Fibroblast of villous mesenchyme (primary cell): ENCODE data around the gene PROX2. TPM values are rescaled to one million over a fixed set of nuclear protein-coding genes. Genes with fewer than 3 reads are reported as not detected.

ENCODE experiments used
- DNase-seq: peaks from one replicate; pipeline ENCODE4 v3.0.0-alpha.2; 2010; ENCODE audit warnings: low read depth
- H3K4me3 ChIP-seq: 2 replicates; pipeline ENCODE4 v1.5.1; 2011; ENCODE audit warnings: low read depth, mild to moderate bottlenecking, low read length
- CTCF ChIP-seq: IDR thresholded peaks from 2 replicates; pipeline ENCODE4 v1.5.1; 2012; ENCODE audit warnings: low read depth, mild to moderate bottlenecking, low read length; ENCODE audit not compliant: insufficient read depth
- total RNA-seq: library from RNA; depleted of rRNA; stranded (reverse); fragments of >200 nt; gene quantifications from 2 replicates; pipeline ENCODE4 v1.2.3, GENCODE V29; 2012

PROX2 gene
- total RNA-seq, 1 donor, result not detected

- TF ChIP-seq CTCF, result peak; percentile 84
- no peak overlapping the region for H3K4me3 ChIP-seq
- peak; percentile 89 for DNase-seq
These were observed 14.8 kb downstream of the PROX2 start for GRCh38 chr14:74860899-74861733.

GRCh38 chr14:74859757-74860552, 16.0 kb downstream of the PROX2 start:
- no peak for TF ChIP-seq CTCF
- no peak for DNase-seq
- H3K4me3 ChIP-seq, result no peak overlapping the region

- peak; percentile 7 for DNase-seq
- H3K4me3 ChIP-seq, result no peak overlapping the region
- no peak for TF ChIP-seq CTCF
These were observed 17.9 kb downstream of the PROX2 start for GRCh38 chr14:74858022-74858421.

GRCh38 chr14:74856366-74856765, 19.6 kb downstream of the PROX2 start:
- no peak for DNase-seq
- no peak overlapping the region for H3K4me3 ChIP-seq
- no peak for TF ChIP-seq CTCF

GRCh38 chr14:74855945-74856344, 20.0 kb downstream of the PROX2 start:
- DNase-seq, result no peak
- no peak overlapping the region for H3K4me3 ChIP-seq
- no peak for TF ChIP-seq CTCF

- DNase-seq, result peak; percentile 12
- H3K4me3 ChIP-seq, result no peak overlapping the region
- no peak for TF ChIP-seq CTCF
These were observed 20.9 kb downstream of the PROX2 start for GRCh38 chr14:74855021-74855420.
